Ascending aorta (tissue), 2 donors: Measurements from ENCODE around the gene RBMS3. TPM values are rescaled to one million over a fixed set of nuclear protein-coding genes. Genes with fewer than 3 reads are reported as not detected.

ENCODE experiments used
- DNase-seq, 2 donors: peaks; one replicate each; pipeline ENCODE4 v3.0.0-alpha.2; 2019; ENCODE audit warnings: low spot score in 2 of 2
- H3K27ac ChIP-seq, 2 donors: fragments of 200-600 bp; sonication (generic); one replicate each; pipeline ENCODE4 v1.5.1; 2016 to 2017; ENCODE audit warnings: mild to moderate bottlenecking in 1 of 2
- H3K27me3 ChIP-seq: fragments of 200-600 bp; sonication (generic); one replicate; pipeline ENCODE4 v1.5.1; 2017
- H3K36me3 ChIP-seq, 2 donors: fragments of 200-600 bp; sonication (generic); one replicate each; pipeline ENCODE4 v1.5.1; 2016
- H3K4me1 ChIP-seq, 2 donors: fragments of 200-600 bp; sonication (generic); one replicate each; pipeline ENCODE4 v1.5.1; 2016 to 2017; ENCODE audit warnings: mild to moderate bottlenecking in 1 of 2
- H3K4me3 ChIP-seq, 2 donors: fragments of 200-600 bp; sonication (generic); one replicate each; pipeline ENCODE4 v1.5.1; 2016 to 2017; ENCODE audit warnings: mild to moderate bottlenecking in 1 of 2
- H3K9me3 ChIP-seq, 2 donors: fragments of 200-600 bp; sonication (generic); one replicate each; pipeline ENCODE4 v1.5.1; 2016
- intact Hi-C: fragments of 100-400 bp; cut with DNase I; formaldehyde crosslinking; loops from one replicate; pipeline ENCODE4 v1.15.1; 2023
- total RNA-seq: library from RNA; depleted of rRNA; stranded (reverse); fragments of >200 nt; gene quantifications from one replicate; pipeline ENCODE4 v1.1.0, GENCODE V29; 2016
- TF ChIP-seq, protein P1 (sequence below), 3 experiments: fragments of 200-600 bp in 2 of 3; fragments of 450-650 bp in 1 of 3; sonication (generic) in 2 of 3; IDR thresholded peaks; one replicate each; pipeline ENCODE4 v1.5.1; 2016 to 2019; ENCODE audit warnings: antibody characterized with exemption in 3 of 3, mild to moderate bottlenecking in 1 of 3, moderate library complexity in 1 of 3

Gene RBMS3
- total RNA-seq, 1 donor from 2014 or later = 65.8 TPM

DNA sequence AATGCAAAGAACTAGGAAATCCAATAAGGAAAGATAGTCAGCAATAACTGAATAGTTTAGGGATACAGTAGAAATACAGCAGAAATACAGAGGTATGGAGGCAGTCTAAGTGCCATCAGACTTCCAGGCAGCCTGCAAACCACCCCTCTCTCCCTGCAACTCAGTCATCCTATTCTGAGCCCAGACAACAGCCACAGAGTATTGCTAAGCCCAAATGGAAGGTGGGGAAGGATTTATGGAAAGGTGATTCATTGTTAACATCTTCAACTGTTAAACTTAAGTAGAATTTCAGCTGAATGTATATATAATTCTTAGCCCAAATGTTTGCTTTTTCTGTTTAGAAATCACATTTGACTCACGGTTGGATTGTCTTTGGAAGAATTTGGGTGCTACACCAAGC is 300.4 kb downstream of the RBMS3 start:
- no peak overlapping the region for H3K4me3 ChIP-seq
- H3K27ac ChIP-seq = no peak overlapping the region
- TF ChIP-seq, protein P1, sequence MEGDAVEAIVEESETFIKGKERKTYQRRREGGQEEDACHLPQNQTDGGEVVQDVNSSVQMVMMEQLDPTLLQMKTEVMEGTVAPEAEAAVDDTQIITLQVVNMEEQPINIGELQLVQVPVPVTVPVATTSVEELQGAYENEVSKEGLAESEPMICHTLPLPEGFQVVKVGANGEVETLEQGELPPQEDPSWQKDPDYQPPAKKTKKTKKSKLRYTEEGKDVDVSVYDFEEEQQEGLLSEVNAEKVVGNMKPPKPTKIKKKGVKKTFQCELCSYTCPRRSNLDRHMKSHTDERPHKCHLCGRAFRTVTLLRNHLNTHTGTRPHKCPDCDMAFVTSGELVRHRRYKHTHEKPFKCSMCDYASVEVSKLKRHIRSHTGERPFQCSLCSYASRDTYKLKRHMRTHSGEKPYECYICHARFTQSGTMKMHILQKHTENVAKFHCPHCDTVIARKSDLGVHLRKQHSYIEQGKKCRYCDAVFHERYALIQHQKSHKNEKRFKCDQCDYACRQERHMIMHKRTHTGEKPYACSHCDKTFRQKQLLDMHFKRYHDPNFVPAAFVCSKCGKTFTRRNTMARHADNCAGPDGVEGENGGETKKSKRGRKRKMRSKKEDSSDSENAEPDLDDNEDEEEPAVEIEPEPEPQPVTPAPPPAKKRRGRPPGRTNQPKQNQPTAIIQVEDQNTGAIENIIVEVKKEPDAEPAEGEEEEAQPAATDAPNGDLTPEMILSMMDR (IDR thresholded peaks at IDR 0.05) = no peak
- H3K36me3 ChIP-seq = no peaks in the 10 kb centered on the region
- no peak for DNase-seq
- no peaks in the 10 kb centered on the region for H3K9me3 ChIP-seq
- H3K4me1 ChIP-seq = peaks cover 0 to 10% of the 10 kb centered on the region in 2 donors
- intact Hi-C loops = no loop called here
- H3K27me3 ChIP-seq = no peaks in the 10 kb centered on the region

DNA sequence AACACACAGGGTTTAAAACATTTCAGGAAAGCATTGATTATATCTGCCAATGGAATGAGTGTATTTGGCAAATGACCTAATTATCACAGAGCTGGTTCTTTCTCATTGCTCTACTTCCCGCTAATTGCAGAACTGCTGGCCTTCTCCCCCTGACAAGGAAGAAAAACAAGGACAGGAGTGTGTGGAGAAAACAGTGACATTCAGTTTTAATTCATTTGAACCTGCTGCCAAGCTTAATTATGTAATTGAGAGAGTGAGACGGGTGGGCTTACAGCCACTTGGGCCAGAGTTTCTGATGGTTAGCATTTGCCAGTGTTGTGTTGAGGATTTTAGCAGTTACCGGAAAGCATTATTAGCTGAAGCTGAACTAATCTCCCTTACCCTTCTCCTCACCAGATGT is 301.4 kb downstream of the RBMS3 start:
- no peak overlapping the region for H3K27ac ChIP-seq
- DNase-seq = no peak
- H3K27me3 ChIP-seq = no peaks in the 10 kb centered on the region
- peaks cover 0 to 7% of the 10 kb centered on the region in 2 donors for H3K4me1 ChIP-seq
- no peaks in the 10 kb centered on the region for H3K9me3 ChIP-seq
- intact Hi-C loops = no loop called here
- H3K36me3 ChIP-seq = no peaks in the 10 kb centered on the region
- no peak overlapping the region for H3K4me3 ChIP-seq
- TF ChIP-seq, protein P1 (IDR thresholded peaks at IDR 0.05) = no peak

DNA sequence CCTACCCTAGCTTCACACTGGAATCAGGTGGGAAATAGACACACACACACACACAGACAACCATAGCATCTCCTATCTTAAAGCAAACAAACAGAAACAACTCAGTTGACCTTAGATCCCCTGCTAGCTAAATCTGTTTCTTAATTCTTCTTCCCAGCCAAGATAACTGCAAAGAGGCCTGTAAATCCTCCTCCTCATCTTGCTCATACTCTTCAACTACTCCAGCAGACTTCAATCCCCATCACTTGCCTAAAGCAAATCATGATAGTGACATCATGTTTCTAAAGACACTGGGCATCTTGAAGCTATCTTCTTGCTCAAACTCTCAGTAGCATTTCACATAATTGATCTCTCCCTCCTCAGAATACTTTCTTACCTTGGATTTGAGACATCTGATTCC is 303.0 kb downstream of the RBMS3 start:
- Histone ChIP-seq H3K27me3 (no peaks in the 10 kb centered on the region), H3K4me1 (peaks cover 0 to 6% of the 10 kb centered on the region in 2 donors), H3K27ac (no peak overlapping the region), H3K36me3 (no peaks in the 10 kb centered on the region), H3K9me3 (no peaks in the 10 kb centered on the region), H3K4me3 (no peak overlapping the region)
- intact Hi-C loops = no loop called here
- no peak for DNase-seq
- TF ChIP-seq, protein P1 (IDR thresholded peaks at IDR 0.05) = no peak

DNA sequence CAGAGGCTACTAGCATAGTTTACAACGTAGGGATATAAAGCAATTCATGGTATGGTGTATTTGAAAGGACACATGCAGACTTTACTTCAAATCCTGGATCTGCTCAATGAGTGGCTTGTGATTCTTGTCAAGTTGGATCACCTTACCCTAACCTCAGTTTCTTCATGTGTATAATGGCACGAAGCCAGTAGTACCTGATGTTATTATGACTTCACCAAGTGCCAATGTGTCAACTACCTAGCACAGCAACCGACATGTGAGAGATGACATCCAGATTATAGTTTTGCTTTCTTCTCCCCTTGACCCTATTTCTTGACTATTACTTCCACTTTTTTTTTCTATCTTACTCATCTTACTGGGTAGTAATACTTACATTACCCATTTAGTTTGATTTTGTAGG is 304.5 kb downstream of the RBMS3 start:
- no peak for DNase-seq
- Histone ChIP-seq H3K36me3 (no peaks in the 10 kb centered on the region), H3K4me1 (peaks cover 0 to 6% of the 10 kb centered on the region in 2 donors), H3K27me3 (no peaks in the 10 kb centered on the region), H3K4me3 (no peak overlapping the region), H3K9me3 (no peaks in the 10 kb centered on the region), H3K27ac (no peak overlapping the region)
- intact Hi-C loops = no loop called here
- TF ChIP-seq, protein P1 (IDR thresholded peaks at IDR 0.05) = no peak

DNA sequence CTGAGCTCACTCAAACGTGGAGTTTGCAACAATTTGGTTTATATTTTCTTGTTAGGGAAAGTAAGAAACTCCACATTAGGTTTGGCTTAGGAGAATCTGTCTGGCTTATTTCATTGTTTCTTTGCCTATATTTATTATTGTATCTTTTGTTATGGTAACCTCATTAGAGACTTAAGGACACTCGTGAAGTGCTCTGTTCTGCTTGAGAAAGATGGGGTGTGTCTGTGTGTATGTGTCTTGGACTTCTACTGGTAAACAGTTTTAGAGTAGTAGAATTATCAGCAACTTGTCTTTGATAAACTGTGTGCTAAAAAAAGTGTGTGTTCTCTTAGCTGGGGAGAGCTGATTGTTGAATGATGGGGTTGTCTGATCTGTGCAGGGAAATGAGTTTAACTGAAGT is 306.5 kb downstream of the RBMS3 start:
- no peaks in the 10 kb centered on the region for H3K27me3 ChIP-seq
- no peak for DNase-seq
- H3K9me3 ChIP-seq = no peaks in the 10 kb centered on the region
- no peaks in the 10 kb centered on the region for H3K36me3 ChIP-seq
- intact Hi-C loops = no loop called here
- H3K4me3 ChIP-seq = no peak overlapping the region
- H3K4me1 ChIP-seq = peaks cover 0 to 3% of the 10 kb centered on the region in 2 donors
- TF ChIP-seq, protein P1 (IDR thresholded peaks at IDR 0.05) = no peak
- no peak overlapping the region for H3K27ac ChIP-seq

DNA sequence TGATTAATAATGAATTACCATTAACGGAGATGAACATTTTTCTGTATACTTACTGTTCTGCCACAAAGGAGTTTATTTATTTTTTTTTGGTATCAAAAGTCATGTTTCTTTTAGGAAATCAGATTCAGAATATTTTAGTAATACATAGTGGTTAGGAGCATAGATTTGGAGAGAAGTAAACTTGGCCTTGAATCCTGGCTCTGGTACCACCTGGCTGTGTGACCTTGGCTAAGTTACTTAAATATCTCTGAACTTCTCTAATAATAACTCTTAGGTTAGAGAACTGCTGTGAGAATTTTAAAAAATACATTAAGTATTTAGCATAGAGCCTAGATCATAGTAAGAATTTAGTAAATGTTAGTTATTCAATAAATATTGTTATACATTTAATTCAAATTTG is 309.1 kb downstream of the RBMS3 start:
- TF ChIP-seq, protein P1 (IDR thresholded peaks at IDR 0.05) = no peak
- H3K4me1 ChIP-seq = no peaks in the 10 kb centered on the region
- no peak for DNase-seq
- no peak overlapping the region for H3K4me3 ChIP-seq
- no peaks in the 10 kb centered on the region for H3K27me3 ChIP-seq
- no peaks in the 10 kb centered on the region for H3K36me3 ChIP-seq
- intact Hi-C loops = no loop called here
- no peaks in the 10 kb centered on the region for H3K9me3 ChIP-seq
- H3K27ac ChIP-seq = no peak overlapping the region
